ENCODE data around the gene RFX5. TPM values are rescaled to one million over a fixed set of nuclear protein-coding genes. Genes with fewer than 3 reads are reported as not detected.

Gene RFX5
- total and polyA plus RNA-seq, 2 experiments from 2014 or later, result 14.1 to 48.8 TPM

- no peaks in the 10 kb centered on the region for H3K36me3 ChIP-seq (replicated peaks; ENCODE audit: insufficient read depth, low read depth)
- peaks cover 4% of the 10 kb centered on the region for H3K79me2 ChIP-seq
- WGBS (ENCODE audit: low lambda C conversion rate, missing lambda C conversion rate), result 96% methylated on average over 6 of the region's 6 CpGs
Measured at GRCh38 chr1:151293093-151293492, 54.0 kb downstream of the RFX5 start.

GRCh38 chr1:151292207-151293030 lies 54.6 kb downstream of the RFX5 start:
- no peaks in the 10 kb centered on the region for H3K4me1 ChIP-seq (ENCODE audit: insufficient read depth)
- H4K20me1 ChIP-seq (ENCODE audit: insufficient read depth, poor library complexity, severe bottlenecking), result no peaks in the 10 kb centered on the region
- H2AFZ ChIP-seq, result no peak overlapping the region
- 97% methylated on average over 13 of the region's 13 CpGs for WGBS (ENCODE audit: low lambda C conversion rate, missing lambda C conversion rate)
- no peak overlapping the region for H3K4me2 ChIP-seq
- no peak overlapping the region for H3K27ac ChIP-seq
- DNase-seq (ENCODE audit: low spot score), result no peak
- H3K9me3 ChIP-seq (ENCODE audit: low read depth), result no peaks in the 10 kb centered on the region
- TF ChIP-seq EZH2 (IDR thresholded peaks at IDR 0.05; ENCODE audit: borderline replicate concordance) (no peak), EZH2phosphoT487 (IDR thresholded peaks at IDR 0.05; ENCODE audit: low read depth, severe bottlenecking, unreplicated experiment) (no peak), CTCF (IDR thresholded peaks at IDR 0.05; ENCODE audit: poor library complexity) (no peak)
- H3K27me3 ChIP-seq, result no peaks in the 10 kb centered on the region
- peaks cover 4% of the 10 kb centered on the region for H3K79me2 ChIP-seq
- H3K36me3 ChIP-seq (replicated peaks; ENCODE audit: insufficient read depth, low read depth), result no peaks in the 10 kb centered on the region
- H3K9me2 ChIP-seq (replicated peaks; ENCODE audit: insufficient read depth), result no peaks in the 10 kb centered on the region
- H3K4me3 ChIP-seq, result no peak overlapping the region

More at GRCh38 chr1:151293093-151293492, 54.0 kb downstream of the RFX5 start:
- no peaks in the 10 kb centered on the region for H3K4me1 ChIP-seq (ENCODE audit: insufficient read depth)
- H2AFZ ChIP-seq, result no peak overlapping the region
- DNase-seq (ENCODE audit: low spot score), result no peak
- no peak overlapping the region for H3K4me3 ChIP-seq
- H3K27me3 ChIP-seq, result no peaks in the 10 kb centered on the region
- no peak overlapping the region for H3K27ac ChIP-seq
- no peaks in the 10 kb centered on the region for H3K9me2 ChIP-seq (replicated peaks; ENCODE audit: insufficient read depth)
- TF ChIP-seq EZH2phosphoT487 (IDR thresholded peaks at IDR 0.05; ENCODE audit: low read depth, severe bottlenecking, unreplicated experiment), result no peak
- no peak for TF ChIP-seq CTCF (IDR thresholded peaks at IDR 0.05; ENCODE audit: poor library complexity)
- TF ChIP-seq EZH2 (IDR thresholded peaks at IDR 0.05; ENCODE audit: borderline replicate concordance), result no peak
- H3K4me2 ChIP-seq, result no peak overlapping the region
- no peaks in the 10 kb centered on the region for H4K20me1 ChIP-seq (ENCODE audit: insufficient read depth, poor library complexity, severe bottlenecking)
- no peaks in the 10 kb centered on the region for H3K9me3 ChIP-seq (ENCODE audit: low read depth)

GRCh38 chr1:151290709-151291303 lies 56.2 kb downstream of the RFX5 start:
- no peaks in the 10 kb centered on the region for H3K36me3 ChIP-seq (replicated peaks; ENCODE audit: insufficient read depth, low read depth)

More at GRCh38 chr1:151290709-151291303, 56.2 kb downstream of the RFX5 start:
- no peak for DNase-seq (ENCODE audit: low spot score)
- Histone ChIP-seq H2AFZ (no peak overlapping the region), H3K27ac (no peak overlapping the region), H3K9me3 (ENCODE audit: low read depth) (no peaks in the 10 kb centered on the region), H3K27me3 (no peaks in the 10 kb centered on the region), H3K4me1 (ENCODE audit: insufficient read depth) (no peaks in the 10 kb centered on the region), H3K79me2 (peaks cover 10% of the 10 kb centered on the region), H3K4me2 (no peak overlapping the region), H3K9me2 (replicated peaks; ENCODE audit: insufficient read depth) (no peaks in the 10 kb centered on the region), H4K20me1 (ENCODE audit: insufficient read depth, poor library complexity, severe bottlenecking) (no peaks in the 10 kb centered on the region), H3K4me3 (no peak overlapping the region)
- TF ChIP-seq EZH2phosphoT487 (IDR thresholded peaks at IDR 0.05; ENCODE audit: low read depth, severe bottlenecking, unreplicated experiment) (no peak), CTCF (IDR thresholded peaks at IDR 0.05; ENCODE audit: poor library complexity) (no peak), EZH2 (IDR thresholded peaks at IDR 0.05; ENCODE audit: borderline replicate concordance) (no peak)
- 91% methylated on average over 17 of the region's 19 CpGs for WGBS (ENCODE audit: low lambda C conversion rate, missing lambda C conversion rate)

Small RNA genes lying within 50 kb of the gene (small RNA-seq; reads per million reads assigned to genes)
- gene RN7SL444P, result not detected

Other genes with a start within 250 kb of the RFX5 start
- gene SEMA6C, start 200.6 kb downstream of the RFX5 start, total RNA-seq, result 6.3 and 41.6 TPM in 2 replicates
- gene SEMA6C, start 200.6 kb downstream of the RFX5 start, polyA plus RNA-seq, result 13.9 and 25.1 TPM in 2 replicates
- gene TNFAIP8L2, start 190.6 kb downstream of the RFX5 start, total RNA-seq, result 0.64 TPM in 1 of 2 replicates, not detected in the other
- gene TNFAIP8L2, start 190.6 kb downstream of the RFX5 start, polyA plus RNA-seq, result 0.70 TPM in 1 of 2 replicates, not detected in the other
- 13.0 and 16.2 TPM in 2 replicates for gene LYSMD1, start 181.3 kb downstream of the RFX5 start, total RNA-seq
- gene LYSMD1, start 181.3 kb downstream of the RFX5 start, polyA plus RNA-seq, result 1.0 and 2.5 TPM in 2 replicates
- 21.5 and 26.4 TPM in 2 replicates for gene SCNM1, start 181.1 kb downstream of the RFX5 start, total RNA-seq
- gene SCNM1, start 181.1 kb downstream of the RFX5 start, polyA plus RNA-seq, result 55.4 and 57.5 TPM in 2 replicates
- not detected in 2 replicates for gene TMOD4, start 171.3 kb downstream of the RFX5 start, total RNA-seq
- 0.44 TPM in 1 of 2 replicates, not detected in the other for gene TMOD4, start 171.3 kb downstream of the RFX5 start, polyA plus RNA-seq
- gene VPS72, start 157.1 kb downstream of the RFX5 start, total RNA-seq, result 46.0 and 48.1 TPM in 2 replicates
- 52.2 and 53.1 TPM in 2 replicates for gene VPS72, start 157.1 kb downstream of the RFX5 start, polyA plus RNA-seq
- gene PIP5K1A, start 148.7 kb downstream of the RFX5 start, total RNA-seq, result 36.0 and 45.7 TPM in 2 replicates
- gene PIP5K1A, start 148.7 kb downstream of the RFX5 start, polyA plus RNA-seq, result 17.3 and 27.0 TPM in 2 replicates
- gene PSMD4, start 92.5 kb downstream of the RFX5 start, total RNA-seq, result 107 and 119 TPM in 2 replicates
- 161 and 168 TPM in 2 replicates for gene PSMD4, start 92.5 kb downstream of the RFX5 start, polyA plus RNA-seq
- gene ZNF687, start 65.0 kb downstream of the RFX5 start, total RNA-seq, result 16.8 and 19.9 TPM in 2 replicates
- gene ZNF687, start 65.0 kb downstream of the RFX5 start, polyA plus RNA-seq, result 3.6 and 4.3 TPM in 2 replicates
- gene PI4KB, start 19.8 kb downstream of the RFX5 start, total RNA-seq, result 42.1 and 49.9 TPM in 2 replicates
- gene PI4KB, start 19.8 kb downstream of the RFX5 start, polyA plus RNA-seq, result 55.1 and 60.4 TPM in 2 replicates
- 49.1 and 63.9 TPM in 2 replicates for gene SELENBP1, start 25.5 kb upstream of the RFX5 start, total RNA-seq
- gene SELENBP1, start 25.5 kb upstream of the RFX5 start, polyA plus RNA-seq, result 86.4 and 101 TPM in 2 replicates
- 240 and 275 TPM in 2 replicates for gene PSMB4, start 52.3 kb upstream of the RFX5 start, total RNA-seq
- 71.4 and 96.3 TPM in 2 replicates for gene PSMB4, start 52.3 kb upstream of the RFX5 start, polyA plus RNA-seq
- gene POGZ, start 112.2 kb upstream of the RFX5 start, total RNA-seq, result 36.3 and 37.0 TPM in 2 replicates
- gene POGZ, start 112.2 kb upstream of the RFX5 start, polyA plus RNA-seq, result 12.9 and 16.2 TPM in 2 replicates
- 58.2 and 66.4 TPM in 2 replicates for gene CGN, start 164.1 kb upstream of the RFX5 start, total RNA-seq
- 46.3 and 54.5 TPM in 2 replicates for gene CGN, start 164.1 kb upstream of the RFX5 start, polyA plus RNA-seq
- 18.3 and 29.8 TPM in 2 replicates for gene TUFT1, start 193.1 kb upstream of the RFX5 start, total RNA-seq
- gene TUFT1, start 193.1 kb upstream of the RFX5 start, polyA plus RNA-seq, result 29.2 and 30.1 TPM in 2 replicates